ENCODE results near the gene RAPGEF2. TPM values are rescaled to one million over a fixed set of nuclear protein-coding genes. Genes with fewer than 3 reads are reported as not detected.

Gene RAPGEF2
- total and polyA plus RNA-seq, 10 of the 15 experiments (the other 5 are each of a cell fraction or from before 2014, with no cell fraction given), result 0.31 to 24.0 (median 2.9) TPM

DNA sequence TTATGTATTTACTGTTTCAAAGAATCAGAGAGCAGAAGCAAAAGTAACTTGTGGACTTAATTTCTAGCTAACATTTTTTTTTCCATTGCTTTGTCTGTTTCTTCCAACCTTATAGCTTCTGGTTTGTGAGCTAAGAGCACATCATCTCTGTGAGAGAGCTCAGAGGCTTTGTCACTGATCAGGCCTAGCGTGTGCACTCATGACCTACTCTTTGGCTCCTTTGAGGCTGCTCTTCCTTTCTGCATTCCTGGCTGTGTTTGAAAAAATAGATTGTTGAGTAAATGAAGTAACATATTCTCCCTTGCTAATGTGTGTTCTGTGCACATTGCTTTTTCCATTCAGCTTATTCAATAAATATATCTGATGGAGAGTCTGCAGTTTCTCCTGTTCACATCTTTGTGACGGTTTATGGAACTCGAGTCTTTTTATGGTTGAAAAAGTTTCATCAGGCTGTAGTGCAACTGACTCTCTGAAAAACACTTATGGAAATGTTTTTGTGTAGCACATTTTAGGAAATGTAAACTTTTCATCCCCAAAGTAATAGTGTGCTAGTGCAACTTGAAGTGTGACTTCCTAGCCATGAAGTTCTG lies 133.0 kb downstream of the RAPGEF2 start:
- POLR2A ChIA-PET, result no interaction called here
- no peaks in the 10 kb centered on the region for H4K20me1 ChIP-seq (ENCODE audit: control insufficient read depth, insufficient read depth)
- no peak for DNase-seq (ENCODE audit: low read depth, low spot score)
- H3K27ac ChIP-seq (ENCODE audit: control insufficient read depth, insufficient read depth), result no peak overlapping the region
- no peak for TF ChIP-seq EED (IDR thresholded peaks at IDR 0.05; ENCODE audit: low read depth)
- no peak for TF ChIP-seq STAT1 (conservative IDR thresholded peaks at IDR 0.05)
- TF ChIP-seq, protein P1, sequence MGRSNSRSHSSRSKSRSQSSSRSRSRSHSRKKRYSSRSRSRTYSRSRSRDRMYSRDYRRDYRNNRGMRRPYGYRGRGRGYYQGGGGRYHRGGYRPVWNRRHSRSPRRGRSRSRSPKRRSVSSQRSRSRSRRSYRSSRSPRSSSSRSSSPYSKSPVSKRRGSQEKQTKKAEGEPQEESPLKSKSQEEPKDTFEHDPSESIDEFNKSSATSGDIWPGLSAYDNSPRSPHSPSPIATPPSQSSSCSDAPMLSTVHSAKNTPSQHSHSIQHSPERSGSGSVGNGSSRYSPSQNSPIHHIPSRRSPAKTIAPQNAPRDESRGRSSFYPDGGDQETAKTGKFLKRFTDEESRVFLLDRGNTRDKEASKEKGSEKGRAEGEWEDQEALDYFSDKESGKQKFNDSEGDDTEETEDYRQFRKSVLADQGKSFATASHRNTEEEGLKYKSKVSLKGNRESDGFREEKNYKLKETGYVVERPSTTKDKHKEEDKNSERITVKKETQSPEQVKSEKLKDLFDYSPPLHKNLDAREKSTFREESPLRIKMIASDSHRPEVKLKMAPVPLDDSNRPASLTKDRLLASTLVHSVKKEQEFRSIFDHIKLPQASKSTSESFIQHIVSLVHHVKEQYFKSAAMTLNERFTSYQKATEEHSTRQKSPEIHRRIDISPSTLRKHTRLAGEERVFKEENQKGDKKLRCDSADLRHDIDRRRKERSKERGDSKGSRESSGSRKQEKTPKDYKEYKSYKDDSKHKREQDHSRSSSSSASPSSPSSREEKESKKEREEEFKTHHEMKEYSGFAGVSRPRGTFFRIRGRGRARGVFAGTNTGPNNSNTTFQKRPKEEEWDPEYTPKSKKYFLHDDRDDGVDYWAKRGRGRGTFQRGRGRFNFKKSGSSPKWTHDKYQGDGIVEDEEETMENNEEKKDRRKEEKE (IDR thresholded peaks at IDR 0.05), result no peak
- H3K9ac ChIP-seq (ENCODE audit: control insufficient read depth, insufficient read depth, low read length), result no peak overlapping the region
- SMC1A ChIA-PET (ENCODE audit: uncharacterized antibody, unreplicated experiment), result no interaction called here
- H3K4me1 ChIP-seq (ENCODE audit: control insufficient read depth, insufficient read depth, low read length), result no peaks in the 10 kb centered on the region
- no TSS peak for BruUV-seq (replicated peaks)
- in situ Hi-C loops (cut with MboI) (no loop called here), intact Hi-C loops (cut with micrococcal nuclease; ENCODE audit: unreplicated experiment) (no loop called here)
- CTCF ChIA-PET, result no interaction called here
- H3K27me3 ChIP-seq (replicated peaks in 1 of 2; ENCODE audit: control insufficient read depth in 2 of 2, insufficient read depth in 2 of 2, low read length in 1 of 2), result no peaks in the 10 kb centered on the region
- peaks cover 3% of the 10 kb centered on the region for H3K79me2 ChIP-seq (ENCODE audit: control insufficient read depth, insufficient read depth, low read length)
- peaks cover 7% of the 10 kb centered on the region; the same call in 2 of the 3 replicates for H3K9me3 ChIP-seq (replicated peaks; ENCODE audit: control insufficient read depth, insufficient read depth, low read length)
- RAD21 ChIA-PET (ENCODE audit: unreplicated experiment), result no interaction called here
- no peak for ATAC-seq
- WGBS (ENCODE audit: insufficient coverage, insufficient replicate concordance, low lambda C conversion rate, missing lambda C conversion rate), result 82% methylated on average over 3 of the region's 3 CpGs
- H2AFZ ChIP-seq (ENCODE audit: control insufficient read depth, low read depth, low read length), result no peak overlapping the region
- FAIRE-seq, result no peak
- no peaks in the 10 kb centered on the region; a peak in 1 of 4 replicates for H3K36me3 ChIP-seq (ENCODE audit: control insufficient read depth in 2 of 2, insufficient read depth in 2 of 2, low read length in 1 of 2)
- no peak overlapping the region for H3K4me2 ChIP-seq (ENCODE audit: control insufficient read depth, insufficient read depth)
- no peak overlapping the region for H3K4me3 ChIP-seq

DNA sequence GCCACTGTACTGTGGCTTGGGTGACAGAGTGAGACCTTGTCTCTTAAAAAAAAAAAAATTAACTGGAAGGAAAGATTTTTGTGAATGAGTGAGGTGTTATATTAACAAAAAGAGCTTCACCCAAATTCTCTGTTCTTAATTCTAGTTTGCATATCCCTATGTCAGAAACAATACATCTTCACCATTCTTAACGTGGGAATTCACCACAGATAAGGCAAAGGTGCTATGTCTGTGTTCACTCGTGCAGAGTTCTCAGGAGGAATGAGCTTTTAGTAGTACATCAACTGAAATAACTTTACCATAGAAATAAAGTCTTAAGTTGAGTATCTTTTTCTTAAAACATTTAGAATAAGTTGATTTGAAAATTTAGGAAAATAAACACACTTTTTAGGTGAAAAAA lies 135.1 kb downstream of the RAPGEF2 start:
- SMC1A ChIA-PET (ENCODE audit: uncharacterized antibody, unreplicated experiment), result interaction anchor here (0.6 kb wide), 2 partner anchors 139 to 373 kb away, joined by 3 read pairs; no protein-coding TSS in a partner anchor
- ATAC-seq (peak; percentile 46), DNase-seq (ENCODE audit: low read depth, low spot score) (no peak), FAIRE-seq (no peak)
- H3K27ac ChIP-seq (ENCODE audit: control insufficient read depth, insufficient read depth), result no peak overlapping the region
- H3K4me1 ChIP-seq (ENCODE audit: control insufficient read depth, insufficient read depth, low read length), result no peaks in the 10 kb centered on the region
- RAD21 ChIA-PET (ENCODE audit: unreplicated experiment), result interaction anchor here (0.7 kb wide), 1 partner anchor 10 kb away, joined by 3 read pairs; no protein-coding TSS in a partner anchor
- WGBS (ENCODE audit: insufficient coverage, insufficient replicate concordance, low lambda C conversion rate, missing lambda C conversion rate), result 24% methylated on average over 2 of the region's 2 CpGs
- H4K20me1 ChIP-seq (ENCODE audit: control insufficient read depth, insufficient read depth), result no peaks in the 10 kb centered on the region
- CTCF ChIA-PET, result interaction anchor here (0.6 to 1.1 kb wide), 3 partner anchors 13 to 747 kb away, joined by 3 to 4 read pairs (median 4); no protein-coding TSS in a partner anchor
- in situ Hi-C loops (cut with MboI), result no loop called here
- intact Hi-C loops (cut with micrococcal nuclease; ENCODE audit: unreplicated experiment), result no loop called here
- H2AFZ ChIP-seq (ENCODE audit: control insufficient read depth, low read depth, low read length), result no peak overlapping the region
- peaks cover 7% of the 10 kb centered on the region; the same call in 2 of the 3 replicates for H3K9me3 ChIP-seq (replicated peaks; ENCODE audit: control insufficient read depth, insufficient read depth, low read length)
- no peak overlapping the region for H3K4me3 ChIP-seq
- no peak overlapping the region for H3K4me2 ChIP-seq (ENCODE audit: control insufficient read depth, insufficient read depth)
- BruUV-seq (replicated peaks), result no TSS peak
- POLR2A ChIA-PET, result interaction anchor here (0.7 kb wide), 2 partner anchors 15 to 356 kb away, joined by 3 to 4 read pairs; no protein-coding TSS in a partner anchor
- no peak overlapping the region for H3K9ac ChIP-seq (ENCODE audit: control insufficient read depth, insufficient read depth, low read length)
- no peaks in the 10 kb centered on the region; a peak in 1 of 4 replicates for H3K36me3 ChIP-seq (ENCODE audit: control insufficient read depth in 2 of 2, insufficient read depth in 2 of 2, low read length in 1 of 2)
- no peaks in the 10 kb centered on the region for H3K27me3 ChIP-seq (replicated peaks in 1 of 2; ENCODE audit: control insufficient read depth in 2 of 2, insufficient read depth in 2 of 2, low read length in 1 of 2)
- TF ChIP-seq, protein P2, sequence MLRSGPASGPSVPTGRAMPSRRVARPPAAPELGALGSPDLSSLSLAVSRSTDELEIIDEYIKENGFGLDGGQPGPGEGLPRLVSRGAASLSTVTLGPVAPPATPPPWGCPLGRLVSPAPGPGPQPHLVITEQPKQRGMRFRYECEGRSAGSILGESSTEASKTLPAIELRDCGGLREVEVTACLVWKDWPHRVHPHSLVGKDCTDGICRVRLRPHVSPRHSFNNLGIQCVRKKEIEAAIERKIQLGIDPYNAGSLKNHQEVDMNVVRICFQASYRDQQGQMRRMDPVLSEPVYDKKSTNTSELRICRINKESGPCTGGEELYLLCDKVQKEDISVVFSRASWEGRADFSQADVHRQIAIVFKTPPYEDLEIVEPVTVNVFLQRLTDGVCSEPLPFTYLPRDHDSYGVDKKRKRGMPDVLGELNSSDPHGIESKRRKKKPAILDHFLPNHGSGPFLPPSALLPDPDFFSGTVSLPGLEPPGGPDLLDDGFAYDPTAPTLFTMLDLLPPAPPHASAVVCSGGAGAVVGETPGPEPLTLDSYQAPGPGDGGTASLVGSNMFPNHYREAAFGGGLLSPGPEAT (IDR thresholded peaks at IDR 0.05; ENCODE audit: low read depth), result no peak
- TF ChIP-seq BHLHE40 (IDR thresholded peaks at IDR 0.05; ENCODE audit: borderline replicate concordance in 1 of 2, low read depth in 2 of 2, low read length in 1 of 2), result peak in 1 of 2 experiments; percentile 26; a peak in 1 of 4 replicates
- peaks cover 3% of the 10 kb centered on the region for H3K79me2 ChIP-seq (ENCODE audit: control insufficient read depth, insufficient read depth, low read length)
